Endothelial cell of umbilical vein (primary cell): ENCODE results near the gene NUP62. TPM values are rescaled to one million over a fixed set of nuclear protein-coding genes. Genes with fewer than 3 reads are reported as not detected.

Experiments used
- BruUV-seq: library from RNA; stranded (reverse); fragments of 400-500 nt; replicated peaks from 2 replicates; lab custom pipeline; 2021; lab: Mats Ljungman, UMichigan
- CTCF ChIA-PET: fragments of 300-600, 350-600 bp; sonication (Branson Sonifier 250); formaldehyde crosslinking; loops from one replicate; lab custom pipeline; 2021; ENCODE audit warnings: antibody characterized with exemption, inconsistent platforms; lab: Charles Lee
- POLR2A ChIA-PET: fragments of 300-600, 350-600 bp; sonication (Branson Sonifier 250); formaldehyde crosslinking; loops from one replicate; lab custom pipeline; 2021; ENCODE audit warnings: antibody characterized with exemption, inconsistent platforms; lab: Charles Lee
- DNase-seq: peaks from one replicate; pipeline ENCODE4 v3.0.0-alpha.2; 2011; ENCODE audit warnings: low read depth, low spot score
- FAIRE-seq: peaks from 2 replicates; lab custom pipeline; 2011; peaks lifted over from hg19 to GRCh38; lab: Jason Lieb, UNC
- H2AFZ ChIP-seq: 2 replicates; pipeline ENCODE4 v1.6.0; 2012; ENCODE audit warnings: low read depth, low read length, control low read depth, inconsistent platforms
- H3K27ac ChIP-seq: 2 replicates; pipeline ENCODE4 v1.5.1; 2011; ENCODE audit warnings: low read depth, mild to moderate bottlenecking, control low read depth, low read length, moderate library complexity; ENCODE audit not compliant: insufficient read depth
- H3K27me3 ChIP-seq, 2 experiments: 2 replicates each; pipeline versions ENCODE4 v1.6.0 to v1.6.1; 2011; ENCODE audit warnings: low read length in 2 of 2, mixed read lengths in 1 of 2; ENCODE audit not compliant: control insufficient read depth in 2 of 2, insufficient read depth in 2 of 2
- H3K36me3 ChIP-seq, 2 experiments: 2 replicates in 1 of 2; 3 replicates in 1 of 2; pipeline ENCODE4 v1.5.1; 2011; ENCODE audit warnings: low read length in 2 of 2, mild to moderate bottlenecking in 1 of 2, moderate library complexity in 1 of 2; ENCODE audit not compliant: control insufficient read depth in 2 of 2, insufficient read depth in 2 of 2; ENCODE audit errors: extremely low read depth in 1 of 2
- H3K4me1 ChIP-seq: 3 replicates; pipeline ENCODE4 v1.5.1; 2011; ENCODE audit warnings: mild to moderate bottlenecking, low read length; ENCODE audit not compliant: control insufficient read depth, insufficient read depth; ENCODE audit errors: extremely low read depth
- H3K4me2 ChIP-seq: 2 replicates; pipeline ENCODE4 v1.6.1; 2011; ENCODE audit warnings: low read length, control low read depth, mixed read lengths; ENCODE audit not compliant: insufficient read depth
- H3K4me3 ChIP-seq, 3 experiments: fragments of 200-600 bp in 1 of 3; sonication (generic), shearing (Covaris generic) in 1 of 3; replicated peaks in 1 of 3; 2 replicates each; pipeline ENCODE4 v1.5.1; 2011 to 2016; ENCODE audit warnings: control low read depth in 3 of 3, low read length in 3 of 3, mild to moderate bottlenecking in 2 of 3, inconsistent platforms in 1 of 3, low read depth in 1 of 3, moderate library complexity in 1 of 3; ENCODE audit not compliant: insufficient read depth in 1 of 3
- H3K79me2 ChIP-seq: 2 replicates; pipeline ENCODE4 v1.6.0; 2012; ENCODE audit warnings: low read length, inconsistent platforms; ENCODE audit not compliant: control insufficient read depth, insufficient read depth
- H3K9ac ChIP-seq: replicated peaks from 2 replicates; pipeline ENCODE3; 2011; ENCODE audit warnings: low read length, control low read depth; ENCODE audit not compliant: insufficient read depth; ENCODE audit errors: extremely low read depth
- H3K9me1 ChIP-seq: replicated peaks from 3 replicates; pipeline ENCODE4 v1.6.0; 2011; ENCODE audit warnings: mild to moderate bottlenecking, low read length; ENCODE audit not compliant: control insufficient read depth, insufficient read depth; ENCODE audit errors: extremely low read depth
- H3K9me3 ChIP-seq: replicated peaks from 2 replicates; pipeline ENCODE4 v1.5.1; 2012; ENCODE audit warnings: low read length, inconsistent platforms; ENCODE audit not compliant: control insufficient read depth, insufficient read depth
- H4K20me1 ChIP-seq: replicated peaks from 2 replicates; pipeline ENCODE3; 2011; ENCODE audit warnings: mild to moderate bottlenecking, low read length; ENCODE audit not compliant: control insufficient read depth, insufficient read depth; ENCODE audit errors: extremely low read depth
- CTCF ChIP-seq, 2 donors: IDR thresholded peaks; 1 replicate in 1 of 2; 2 replicates in 1 of 2; pipeline ENCODE4 v1.5.1; 2011; ENCODE audit warnings: low read length in 2 of 2, mild to moderate bottlenecking in 2 of 2, moderate library complexity in 2 of 2, control low read depth in 1 of 2, inconsistent platforms in 1 of 2, low read depth in 1 of 2; ENCODE audit not compliant: insufficient read depth in 1 of 2; ENCODE audit errors: extremely low read depth in 1 of 2
- EZH2 ChIP-seq: IDR thresholded peaks from 2 replicates; pipeline ENCODE4 v1.6.1; 2012; ENCODE audit warnings: borderline replicate concordance, low read depth, mild to moderate bottlenecking, moderate library complexity, low read length, inconsistent platforms; ENCODE audit not compliant: severe bottlenecking
- FOS ChIP-seq: IDR thresholded peaks from 2 replicates; pipeline ENCODE4 v1.6.1; 2011; ENCODE audit warnings: mild to moderate bottlenecking, low read length, moderate library complexity, borderline replicate concordance; ENCODE audit not compliant: insufficient read depth
- GATA2 ChIP-seq: IDR thresholded peaks from 2 replicates; pipeline ENCODE4 v1.7.0; 2011; ENCODE audit warnings: low read depth, mild to moderate bottlenecking, moderate library complexity, mixed read lengths, low read length; ENCODE audit not compliant: insufficient read length, insufficient read depth
- JUN ChIP-seq: IDR thresholded peaks from 2 replicates; pipeline ENCODE4 v1.6.1; 2011; ENCODE audit warnings: borderline replicate concordance, low read depth; ENCODE audit not compliant: insufficient read length, insufficient read depth
- MAX ChIP-seq: IDR thresholded peaks from 2 replicates; pipeline ENCODE4 v1.6.1; 2011; ENCODE audit not compliant: insufficient read depth, insufficient read length
- MYC ChIP-seq: IDR thresholded peaks from one replicate; pipeline ENCODE4 v1.6.1; 2011; ENCODE audit warnings: mild to moderate bottlenecking, low read depth, low read length
- POLR2A ChIP-seq: IDR thresholded peaks from 2 replicates; pipeline ENCODE4 v1.6.1; 2012; ENCODE audit warnings: low read depth, mild to moderate bottlenecking, control low read depth, low read length
- POLR2AphosphoS5 ChIP-seq: IDR thresholded peaks from 2 replicates; pipeline ENCODE4 v1.6.1; 2012; ENCODE audit warnings: low read depth, mild to moderate bottlenecking, control low read depth, low read length, moderate library complexity; ENCODE audit not compliant: insufficient read depth
- dilution Hi-C: fragments of 300-500 bp; cut with MboI; formaldehyde crosslinking; loops from one replicate; pipeline ENCODE4 v1.15.0; 2019; ENCODE audit warnings: low sequenced_read_pairs; ENCODE audit not compliant: extremely low pct_ligation_motif_present
- intact Hi-C: fragments of 100-400 bp; cut with micrococcal nuclease; formaldehyde crosslinking; loops from one replicate; pipeline ENCODE4 v1.10.0; 2022
- polyA plus RNA-seq, 4 experiments: library from polyadenylated mRNA; depleted of rRNA in 3 of 4; stranded (reverse) in 3 of 4; unstranded in 1 of 4; fragments of >200 nt; gene quantifications; 2 replicates each; pipeline versions ENCODE4 v1.2.1 to v1.2.3, GENCODE V29; 2011 to 2012; ENCODE audit warnings: missing spikeins in 1 of 4
- total RNA-seq: library from RNA; stranded (reverse); gene quantifications from 2 replicates; pipeline ENCODE4 v1.2.3, GENCODE V29; 2021

Gene NUP62
- total and polyA plus RNA-seq, 2 donors (not counting 3 experiments of a cell fraction or from before 2014, with no cell fraction given), result 32.0 to 93.7 TPM

GRCh38 chr19:49906879-49907564, 22.3 kb downstream of the NUP62 start:
- no peak for TF ChIP-seq GATA2
- no peak for TF ChIP-seq CTCF (IDR thresholded peaks at IDR 0.05; ENCODE audit: extremely low read depth in 1 of 2, insufficient read depth in 1 of 2, low read depth in 1 of 2, low read length in 2 of 2)
- no peak for TF ChIP-seq JUN
- TF ChIP-seq EZH2, result no peak
- no peak for TF ChIP-seq POLR2AphosphoS5
- no peak for TF ChIP-seq FOS
- no peak for TF ChIP-seq MYC
- no peak for TF ChIP-seq MAX
- TF ChIP-seq POLR2A, result no peak
- DNase-seq, result no peak
- H3K79me2 ChIP-seq, result no peaks in the 10 kb centered on the region
- H3K27ac ChIP-seq, result no peak overlapping the region
- H3K4me1 ChIP-seq, result no peaks in the 10 kb centered on the region
- H3K36me3 ChIP-seq, result peaks cover 6 to 20% of the 10 kb centered on the region in 2 experiments
- CTCF ChIA-PET, result interaction anchor here (1.3 kb wide), 1 partner anchor 9 kb away, joined by 5 read pairs; no protein-coding TSS in a partner anchor
- H3K9ac ChIP-seq, result no peak overlapping the region
- H3K4me3 ChIP-seq, result no peak overlapping the region
- no peak for FAIRE-seq
- dilution Hi-C loops, result no loop called here
- no peak overlapping the region for H2AFZ ChIP-seq
- POLR2A ChIA-PET, result no interaction called here
- BruUV-seq, result no TSS peak
- no peaks in the 10 kb centered on the region for H3K9me3 ChIP-seq
- no peak overlapping the region for H3K4me2 ChIP-seq
- H4K20me1 ChIP-seq, result no peaks in the 10 kb centered on the region
- intact Hi-C loops, result no loop called here
- H3K9me1 ChIP-seq, result no peaks in the 10 kb centered on the region
- no peaks in the 10 kb centered on the region for H3K27me3 ChIP-seq
